ENCODE results near the gene RNF157. TPM values are rescaled to one million over a fixed set of nuclear protein-coding genes. Genes with fewer than 3 reads are reported as not detected.

Gene RNF157
- total and polyA plus RNA-seq, 9 of the 15 experiments (the other 6 are each of a cell fraction or from before 2014, with no cell fraction given) = 8.1 to 31.7 (median 20.8) TPM

GRCh38 chr17:76182016-76182764, 58.1 kb downstream of the RNF157 start (continued):
- peak in 1 of 2 experiments; percentile 72; a peak in 1 of 4 replicates for TF ChIP-seq ARNT (IDR thresholded peaks at IDR 0.05)
- no peak for TF ChIP-seq SRSF7 (optimal IDR thresholded peaks at IDR 0.05; ENCODE audit: low read depth, low read length)
- TF ChIP-seq CBX3 (IDR thresholded peaks at IDR 0.05; ENCODE audit: borderline replicate concordance in 1 of 2, low read length in 2 of 2) = peak in 1 of 2 experiments; percentile 78; a peak in 1 of 3 replicates
- TF ChIP-seq THRB (CRISPR knock-in tag; conservative IDR thresholded peaks at IDR 0.05) = no peak
- TF ChIP-seq XRCC4 (IDR thresholded peaks at IDR 0.05; ENCODE audit: extremely low read depth, insufficient read depth, insufficient read length) = no peak
- peak; percentile 68 for TF ChIP-seq L3MBTL2 (IDR thresholded peaks at IDR 0.05)
- no peak for TF ChIP-seq WHSC1 (IDR thresholded peaks at IDR 0.05; ENCODE audit: low read length)
- TF ChIP-seq TBL1XR1 (IDR thresholded peaks at IDR 0.05; ENCODE audit: low read length in 2 of 2) = no peak
- no peak for TF ChIP-seq TEAD4 (IDR thresholded peaks at IDR 0.05; ENCODE audit: low read length)
- TF ChIP-seq TEAD4 (CRISPR knock-in tag; IDR thresholded peaks at IDR 0.05; ENCODE audit: borderline replicate concordance) = no peak
- TF ChIP-seq ZNF444 (CRISPR knock-in tag; IDR thresholded peaks at IDR 0.05) = no peak
- no peak for TF ChIP-seq FOXJ3 (CRISPR knock-in tag; IDR thresholded peaks at IDR 0.05)
- no peak for TF ChIP-seq PTRF (tag; IDR thresholded peaks at IDR 0.05)
- no peak for TF ChIP-seq CGGBP1 (CRISPR knock-in tag; IDR thresholded peaks at IDR 0.05)
- TF ChIP-seq ZNF699 (CRISPR knock-in tag; IDR thresholded peaks at IDR 0.05; ENCODE audit: insufficient replicate concordance) = no peak
- no peak for TF ChIP-seq SPI1 (IDR thresholded peaks at IDR 0.05; ENCODE audit: borderline replicate concordance, low read depth, low read length)
- TF ChIP-seq ATF7 (IDR thresholded peaks at IDR 0.05) = peak; percentile 49; the same call in 1 of the 2 replicates
- no peak for TF ChIP-seq CHAMP1 (IDR thresholded peaks at IDR 0.05)
- no peak for TF ChIP-seq TCF7 (IDR thresholded peaks at IDR 0.05; ENCODE audit: borderline replicate concordance)
- TF ChIP-seq ZBTB11 (CRISPR knock-in tag; IDR thresholded peaks at IDR 0.05) = no peak
